Measurements from ENCODE around the gene HMX2. TPM values are rescaled to one million over a fixed set of nuclear protein-coding genes. Genes with fewer than 3 reads are reported as not detected.
A peak's percentile ranks its signal among the peaks of the same experiment; 100 is the strongest.

The HMX2 gene
- total and polyA plus RNA-seq, 8 donors = not detected

GRCh38 chr10:123139165-123139520 lies 8.8 kb upstream of the HMX2 start:
- Histone ChIP-seq H3K27ac (no peak overlapping the region), H3K4me1 (peaks cover 23 to 55% of the 10 kb centered on the region in 2 donors), H3K27me3 (peaks cover 100% of the 10 kb centered on the region in 2 donors), H3K4me3 (no peak overlapping the region), H3K36me3 (no peaks in the 10 kb centered on the region), H3K9me3 (no peaks in the 10 kb centered on the region)
- ATAC-seq (no peak), DNase-seq (no peak)
- TF ChIP-seq CTCF (IDR thresholded peaks at IDR 0.05) = no peak
- intact Hi-C loops (cut with DNase I) = no loop called here

- Histone ChIP-seq H3K36me3 (no peaks in the 10 kb centered on the region), H3K27ac (no peak overlapping the region), H3K4me1 (peaks cover 23 to 50% of the 10 kb centered on the region in 2 donors), H3K9me3 (no peaks in the 10 kb centered on the region), H3K27me3 (peaks cover 100% of the 10 kb centered on the region in 2 donors), H3K4me3 (no peak overlapping the region)
- TF ChIP-seq CTCF (IDR thresholded peaks at IDR 0.05) = no peak
- ATAC-seq = peak; percentile 41
- DNase-seq = peak in 1 of 4 donors; percentile 58
- intact Hi-C loops (cut with DNase I) = no loop called here
These were observed 8.3 kb upstream of the HMX2 start for GRCh38 chr10:123139521-123140163.

- ATAC-seq = no peak
- TF ChIP-seq CTCF (IDR thresholded peaks at IDR 0.05) = no peak
- intact Hi-C loops (cut with DNase I) = no loop called here
These were observed 7.6 kb upstream of the HMX2 start for GRCh38 chr10:123140164-123140982.

GRCh38 chr10:123140983-123141390 lies 6.9 kb upstream of the HMX2 start:
- no peak for TF ChIP-seq CTCF (IDR thresholded peaks at IDR 0.05)
- intact Hi-C loops (cut with DNase I) = no loop called here
- H3K9me3 ChIP-seq = no peaks in the 10 kb centered on the region
- H3K4me3 ChIP-seq = no peak overlapping the region
- peaks cover 100% of the 10 kb centered on the region in 2 donors for H3K27me3 ChIP-seq
- H3K4me1 ChIP-seq = peaks cover 14 to 37% of the 10 kb centered on the region in 2 donors
- ATAC-seq = no peak
- DNase-seq = peak in 1 of 4 donors; percentile 47
- H3K27ac ChIP-seq = no peak overlapping the region
- H3K36me3 ChIP-seq = no peaks in the 10 kb centered on the region

More at GRCh38 chr10:123140164-123140982, 7.6 kb upstream of the HMX2 start:
- Histone ChIP-seq H3K4me1 (peaks cover 18 to 43% of the 10 kb centered on the region in 2 donors), H3K27me3 (peaks cover 100% of the 10 kb centered on the region in 2 donors), H3K27ac (no peak overlapping the region), H3K36me3 (no peaks in the 10 kb centered on the region), H3K9me3 (no peaks in the 10 kb centered on the region), H3K4me3 (no peak overlapping the region)
- no peak for DNase-seq

Data from left lung (tissue), 10 donors.